ENCODE results near the gene CACNA1H. TPM values are rescaled to one million over a fixed set of nuclear protein-coding genes. Genes with fewer than 3 reads are reported as not detected.

CACNA1H gene
- total RNA-seq, result 10 to 100 TPM; 55.9 to 69.0 TPM
- polyA plus RNA-seq (ENCODE audit: insufficient read depth, low read depth, low replicate concordance), result 41.1 TPM
- long read RNA-seq, donor 1, result 0 reads
- long read RNA-seq, donor 2, result 0 reads

DNA sequence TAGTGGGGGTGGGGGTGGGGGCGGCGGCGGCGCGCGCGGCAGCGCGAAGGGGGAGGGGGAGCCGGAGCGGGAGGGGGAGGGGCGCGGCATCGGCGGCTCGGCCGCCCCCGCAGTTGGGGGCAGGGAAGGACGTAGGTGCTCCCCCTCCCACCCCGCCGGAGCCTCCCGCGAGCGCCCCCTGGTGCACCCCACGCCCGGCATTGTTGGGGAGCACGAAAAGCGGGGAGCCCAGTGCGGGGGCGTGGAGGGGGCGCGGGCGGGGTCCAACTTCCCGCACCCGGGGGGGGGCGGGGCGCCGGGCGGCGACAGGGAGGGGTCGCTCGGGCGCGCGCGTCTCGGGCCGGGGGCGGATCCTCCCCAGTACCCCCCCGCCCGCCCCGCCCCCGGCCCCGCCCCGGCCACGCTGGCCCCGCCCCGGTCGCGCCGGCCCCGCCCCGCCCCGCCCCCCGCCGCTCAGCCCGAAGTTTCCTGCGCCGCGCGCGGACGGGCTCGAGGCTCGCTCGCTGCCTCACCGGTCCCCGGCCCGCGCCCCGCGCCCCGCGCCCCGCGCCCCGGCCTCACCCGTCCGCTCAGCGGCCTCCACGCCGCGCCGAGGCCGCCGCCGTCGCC, at the start of gene CACNA1H:
Gene CACNA1H (plus strand): TSS at position 456 of the 609 bp plus-strand sequence. CDS start 632 bp downstream, outside the sequence.
- Histone ChIP-seq H3K36me3 (ENCODE audit: low read depth, missing control alignments) (no peaks in the 10 kb centered on the region), H3K27me3 (no peaks in the 10 kb centered on the region), H3K4me3 (peak within 1 kb of the TSS; percentile 56 to 59), H3K27ac (peak within 1 kb of the TSS; percentile 80 to 83), H3K4me1 (peaks cover 28% of the 10 kb centered on the region), H3K9me3 (no peaks in the 10 kb centered on the region)
- TF ChIP-seq, protein P1, sequence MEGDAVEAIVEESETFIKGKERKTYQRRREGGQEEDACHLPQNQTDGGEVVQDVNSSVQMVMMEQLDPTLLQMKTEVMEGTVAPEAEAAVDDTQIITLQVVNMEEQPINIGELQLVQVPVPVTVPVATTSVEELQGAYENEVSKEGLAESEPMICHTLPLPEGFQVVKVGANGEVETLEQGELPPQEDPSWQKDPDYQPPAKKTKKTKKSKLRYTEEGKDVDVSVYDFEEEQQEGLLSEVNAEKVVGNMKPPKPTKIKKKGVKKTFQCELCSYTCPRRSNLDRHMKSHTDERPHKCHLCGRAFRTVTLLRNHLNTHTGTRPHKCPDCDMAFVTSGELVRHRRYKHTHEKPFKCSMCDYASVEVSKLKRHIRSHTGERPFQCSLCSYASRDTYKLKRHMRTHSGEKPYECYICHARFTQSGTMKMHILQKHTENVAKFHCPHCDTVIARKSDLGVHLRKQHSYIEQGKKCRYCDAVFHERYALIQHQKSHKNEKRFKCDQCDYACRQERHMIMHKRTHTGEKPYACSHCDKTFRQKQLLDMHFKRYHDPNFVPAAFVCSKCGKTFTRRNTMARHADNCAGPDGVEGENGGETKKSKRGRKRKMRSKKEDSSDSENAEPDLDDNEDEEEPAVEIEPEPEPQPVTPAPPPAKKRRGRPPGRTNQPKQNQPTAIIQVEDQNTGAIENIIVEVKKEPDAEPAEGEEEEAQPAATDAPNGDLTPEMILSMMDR (IDR thresholded peaks at IDR 0.05), result no peak
- TF ChIP-seq POLR2A (IDR thresholded peaks at IDR 0.05), result no peak
- DNase-seq, result peak; percentile 42
- WGBS, 2 donors, result 1% methylated on average over 29 of the region's 98 CpGs; no CpG with 5 or more reads in 1 of the 2 donors
- intact Hi-C loops (cut with DNase I; ENCODE audit: low total_unique reads), result no loop called here

DNA sequence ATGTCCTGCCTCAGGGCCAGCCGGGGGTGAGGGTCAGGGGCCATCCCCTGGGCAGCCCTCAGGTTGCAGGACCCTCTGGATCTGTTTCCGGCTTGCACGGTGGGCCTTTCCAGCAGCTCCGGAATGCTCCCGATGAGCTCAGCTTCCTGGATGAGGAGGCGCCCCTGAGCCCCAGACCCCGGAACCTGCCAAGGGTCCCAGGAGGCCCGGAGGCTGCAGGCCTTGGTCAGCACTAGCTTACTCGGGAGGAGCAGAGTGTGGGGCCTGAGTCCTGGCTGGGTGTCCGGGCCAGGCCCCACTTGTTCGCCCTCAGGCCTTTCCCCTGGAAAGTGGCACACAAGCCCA, 49.3 kb upstream of the CACNA1H start:
- no peak for DNase-seq
- intact Hi-C loops (cut with DNase I; ENCODE audit: low total_unique reads), result no loop called here
- WGBS, 2 donors, result 45% methylated on average over 11 of the region's 11 CpGs; no CpG with 5 or more reads in 1 of the 2 donors
- Histone ChIP-seq H3K36me3 (ENCODE audit: low read depth, missing control alignments) (no peaks in the 10 kb centered on the region), H3K27ac (no peak overlapping the region), H3K4me3 (no peak overlapping the region), H3K27me3 (no peaks in the 10 kb centered on the region), H3K9me3 (no peaks in the 10 kb centered on the region), H3K4me1 (peaks cover 9% of the 10 kb centered on the region)
- TF ChIP-seq POLR2A (IDR thresholded peaks at IDR 0.05), result no peak
- TF ChIP-seq, protein P1 (IDR thresholded peaks at IDR 0.05), result no peak

DNA sequence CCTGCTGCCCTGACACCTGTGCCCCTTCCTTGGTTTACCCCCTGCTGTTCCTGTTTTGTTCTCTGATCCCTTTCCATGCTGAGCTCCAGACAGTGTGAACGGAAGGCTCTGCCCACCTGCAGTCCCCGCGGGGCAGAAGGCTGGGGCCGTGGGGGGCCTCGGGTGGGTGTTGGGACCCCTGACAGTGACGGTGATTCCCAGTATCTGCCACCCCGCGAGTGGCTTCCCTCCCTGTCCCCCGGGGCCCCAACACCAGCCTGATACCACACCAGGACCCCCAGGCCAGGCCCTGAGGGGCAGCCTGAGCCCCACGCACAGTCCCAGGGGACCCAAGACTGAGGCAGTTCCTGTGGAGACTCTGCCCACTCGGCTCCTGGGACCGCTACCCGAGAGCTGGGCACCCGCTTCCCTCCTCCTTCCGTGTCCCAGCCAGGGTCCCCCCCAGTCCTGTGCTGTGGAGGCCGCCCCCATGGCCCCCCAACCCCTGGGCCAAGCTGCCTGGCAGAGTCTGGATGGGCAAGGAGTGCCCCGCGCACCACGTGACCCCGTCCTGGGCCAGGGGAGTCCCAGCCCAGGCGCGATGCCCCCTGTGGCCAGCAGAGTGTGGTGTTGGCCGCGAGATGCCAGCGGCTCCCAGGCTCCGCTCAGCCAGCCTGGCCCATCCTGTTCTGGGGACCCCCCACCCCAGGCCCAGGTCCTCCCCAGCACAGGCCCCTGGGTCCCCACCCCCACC, 46.9 kb upstream of the CACNA1H start:
- Histone ChIP-seq H3K27ac (no peak overlapping the region), H3K36me3 (ENCODE audit: low read depth, missing control alignments) (no peaks in the 10 kb centered on the region), H3K4me3 (no peak overlapping the region), H3K9me3 (no peaks in the 10 kb centered on the region), H3K27me3 (no peaks in the 10 kb centered on the region), H3K4me1 (peaks cover 9% of the 10 kb centered on the region)
- TF ChIP-seq POLR2A (IDR thresholded peaks at IDR 0.05), result no peak
- TF ChIP-seq, protein P1 (IDR thresholded peaks at IDR 0.05), result peak; percentile 88 to 95 (median 90)
- peak; percentile 79 for DNase-seq
- intact Hi-C loops (cut with DNase I; ENCODE audit: low total_unique reads), result no loop called here
- WGBS, 2 donors, result 55 to 56% methylated on average over 10 to 15 of the region's 26 CpGs

DNA sequence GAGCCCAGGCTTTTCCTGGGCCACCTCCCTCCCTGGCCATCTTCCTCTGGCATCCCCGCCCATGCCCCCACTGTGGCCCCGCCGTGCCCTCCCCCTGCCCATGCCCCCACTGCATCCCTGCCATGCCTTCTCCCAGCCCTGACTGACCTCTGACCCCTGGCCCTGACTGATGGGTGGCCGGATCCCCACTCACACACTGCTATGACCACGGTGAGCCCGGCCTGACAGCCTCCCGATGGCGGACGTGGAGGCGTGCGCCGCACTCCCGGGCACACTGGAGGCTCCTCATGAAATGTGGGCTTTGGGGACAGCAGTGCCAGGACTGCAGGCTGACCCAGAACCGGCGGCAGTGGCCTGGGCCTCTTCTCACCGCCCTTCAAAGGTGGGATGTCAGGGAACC, 46.2 kb upstream of the CACNA1H start:
- intact Hi-C loops (cut with DNase I; ENCODE audit: low total_unique reads), result no loop called here

More for the DNA sequence above, 46.2 kb upstream of the CACNA1H start:
- Histone ChIP-seq H3K4me1 (peaks cover 9% of the 10 kb centered on the region), H3K27ac (no peak overlapping the region), H3K27me3 (no peaks in the 10 kb centered on the region), H3K36me3 (ENCODE audit: low read depth, missing control alignments) (no peaks in the 10 kb centered on the region), H3K4me3 (no peak overlapping the region), H3K9me3 (no peaks in the 10 kb centered on the region)
- WGBS, 2 donors, result 73 to 100% methylated on average over 4 to 14 of the region's 16 CpGs
- no peak for DNase-seq
- TF ChIP-seq, protein P1 (IDR thresholded peaks at IDR 0.05), result no peak
- no peak for TF ChIP-seq POLR2A (IDR thresholded peaks at IDR 0.05)

All from testis (tissue), 5 donors.